K562 (cell line): Measurements from ENCODE around the gene ZNF816. TPM values are rescaled to one million over a fixed set of nuclear protein-coding genes. Genes with fewer than 3 reads are reported as not detected.

Source experiments
- ADNP ChIP-seq: fragments of 200-800 bp; sonication (Bioruptor generic); IDR thresholded peaks from 2 replicates; pipeline ENCODE4 v1.6.1; 2016; ENCODE audit warnings: missing genetic modification characterization, missing compliant biosample characterization
- CBFA2T3 ChIP-seq: fragments of 450-650 bp; IDR thresholded peaks from 2 replicates; pipeline ENCODE4 v1.6.1; 2017
- ERF ChIP-seq: fragments of 450-650 bp; formaldehyde crosslinking; IDR thresholded peaks from 2 replicates; pipeline ENCODE4 v1.4.0; 2020; ENCODE audit warnings: mild to moderate bottlenecking, mixed read lengths
- ESRRA ChIP-seq: fragments of 450-650 bp; IDR thresholded peaks from 2 replicates; pipeline ENCODE4 v1.6.1; 2014; ENCODE audit warnings: low read depth, mild to moderate bottlenecking, moderate library complexity, borderline replicate concordance
- HNRNPK ChIP-seq: fragments of 200-400 bp; formaldehyde crosslinking; IDR thresholded peaks from one replicate; pipeline ENCODE4 v1.6.1; 2018; ENCODE audit warnings: mild to moderate bottlenecking, low read depth, low read length; ENCODE audit not compliant: poor library complexity, severe bottlenecking
- OTX1 ChIP-seq: fragments of 450-650 bp; formaldehyde crosslinking; IDR thresholded peaks from 2 replicates; pipeline ENCODE4 v1.4.0; 2022; ENCODE audit warnings: mild to moderate bottlenecking
- RBM25 ChIP-seq: fragments of 200-400 bp; formaldehyde crosslinking; IDR thresholded peaks from 2 replicates; pipeline ENCODE4 v1.6.1; 2018; ENCODE audit warnings: low read length, low read depth, moderate library complexity; ENCODE audit not compliant: severe bottlenecking
- SETDB1 ChIP-seq: IDR thresholded peaks from one replicate; pipeline ENCODE4 v1.6.1; 2012; ENCODE audit warnings: low read length, control low read depth, inconsistent platforms
- SPI1 ChIP-seq: IDR thresholded peaks from 2 replicates; pipeline ENCODE4 v1.6.1; 2011; ENCODE audit warnings: low read depth, low read length, control low read depth, borderline replicate concordance
- polyA plus RNA-seq, 8 experiments: library from polyadenylated mRNA; depleted of rRNA in 4 of 8; stranded (reverse) in 5 of 8; unstranded in 3 of 8; fragments of >200 nt; fragmentation: Nextera tagmentation in 2 of 8; fragmentation: Illumina TruSeq in 1 of 8; extraction: Ambion mirVana in 2 of 8; extraction: Trizol in 1 of 8; gene quantifications; 2 replicates each; pipeline versions ENCODE4 v1.2.1 to v1.2.3, GENCODE V29; 2011 to 2014; ENCODE audit warnings: inconsistent platforms in 1 of 8, missing spikeins in 1 of 8
- total RNA-seq, 7 experiments: library from RNA; depleted of rRNA in 6 of 7; stranded (reverse); fragments of >200 nt in 6 of 7; fragmentation: Illumina TruSeq in 2 of 7; extraction: Trizol in 2 of 7; gene quantifications; 2 replicates each; pipeline versions ENCODE4 v1.2.1 to v1.2.3, GENCODE V29; 2011 to 2021; ENCODE audit warnings: low replicate concordance in 1 of 7
- TF ChIP-seq, protein P1 (sequence below): fragments of 450-650 bp; formaldehyde crosslinking; IDR thresholded peaks from 2 replicates; pipeline ENCODE4 v1.4.0; 2020; ENCODE audit warnings: mild to moderate bottlenecking, moderate library complexity
- TF ChIP-seq, protein P2 (sequence below), 2 experiments: fragments of 450-650 bp; conservative IDR thresholded peaks; 2 replicates each; pipeline ENCODE4 v1.6.1; 2017; ENCODE audit warnings: mild to moderate bottlenecking in 2 of 2, moderate library complexity in 2 of 2
- TF ChIP-seq, protein P3 (sequence below): fragments of 250-450 bp; sonication (Bioruptor Pico); IDR thresholded peaks from 2 replicates; pipeline ENCODE4 v1.4.0; 2020; ENCODE audit warnings: mild to moderate bottlenecking, moderate library complexity
- TF ChIP-seq, protein P4 (sequence below): fragments of 250-450 bp; sonication (Bioruptor Pico); IDR thresholded peaks from 2 replicates; pipeline ENCODE4 v1.8.0; 2021; ENCODE audit warnings: mild to moderate bottlenecking, moderate library complexity
- TF ChIP-seq, protein P5 (sequence below): fragments of 250-450 bp; sonication (Bioruptor Pico); IDR thresholded peaks from 2 replicates; pipeline ENCODE4 v1.5.0; 2021
- TF ChIP-seq, protein P6 (sequence below): fragments of 450-650 bp; formaldehyde crosslinking; IDR thresholded peaks from 2 replicates; pipeline ENCODE4 v1.4.0; 2020; ENCODE audit warnings: mild to moderate bottlenecking, mixed read lengths

Gene ZNF816
- total and polyA plus RNA-seq, 9 of the 15 experiments (the other 6 are each of a cell fraction or from before 2014, with no cell fraction given): 8.6 to 23.4 (median 13.0) TPM

DNA sequence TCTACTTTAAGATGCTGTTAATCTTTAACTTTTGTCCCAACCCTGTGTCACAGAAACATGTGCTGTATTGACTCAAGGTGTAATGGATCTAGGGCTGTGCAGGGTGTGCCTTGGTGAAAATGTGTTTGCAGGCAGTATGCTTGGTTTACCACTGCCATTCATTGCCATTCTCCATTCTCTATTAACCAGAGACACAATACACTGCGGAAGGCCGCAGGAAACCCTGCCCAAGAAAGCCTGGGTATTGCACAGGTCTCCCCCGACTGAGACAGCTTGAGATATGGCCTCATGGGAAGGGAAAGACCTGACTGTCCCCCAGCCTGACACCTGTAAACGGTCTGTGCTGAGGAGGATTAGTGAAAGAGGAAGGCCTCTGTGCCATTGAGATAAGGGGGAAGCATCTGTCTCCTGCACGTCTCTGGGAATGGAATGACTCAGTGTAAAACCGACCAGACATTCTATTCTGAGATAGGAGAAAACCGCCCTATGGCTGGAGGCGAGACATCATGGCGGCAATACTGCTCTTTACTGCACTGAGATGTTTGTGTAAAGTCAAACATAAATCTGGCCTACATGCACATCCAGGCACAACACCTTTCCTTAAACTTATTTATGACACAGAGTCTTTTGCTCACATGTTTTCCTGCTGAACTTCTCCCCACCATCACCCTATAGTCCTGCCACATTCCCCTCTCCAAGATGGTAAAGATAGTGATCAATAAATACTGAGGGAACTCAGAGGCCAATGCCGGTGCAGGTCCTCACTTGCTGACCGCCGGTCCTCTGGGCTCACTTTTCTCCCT, 26.3 kb downstream of the ZNF816 start (continued):
- TF ChIP-seq, protein P1, sequence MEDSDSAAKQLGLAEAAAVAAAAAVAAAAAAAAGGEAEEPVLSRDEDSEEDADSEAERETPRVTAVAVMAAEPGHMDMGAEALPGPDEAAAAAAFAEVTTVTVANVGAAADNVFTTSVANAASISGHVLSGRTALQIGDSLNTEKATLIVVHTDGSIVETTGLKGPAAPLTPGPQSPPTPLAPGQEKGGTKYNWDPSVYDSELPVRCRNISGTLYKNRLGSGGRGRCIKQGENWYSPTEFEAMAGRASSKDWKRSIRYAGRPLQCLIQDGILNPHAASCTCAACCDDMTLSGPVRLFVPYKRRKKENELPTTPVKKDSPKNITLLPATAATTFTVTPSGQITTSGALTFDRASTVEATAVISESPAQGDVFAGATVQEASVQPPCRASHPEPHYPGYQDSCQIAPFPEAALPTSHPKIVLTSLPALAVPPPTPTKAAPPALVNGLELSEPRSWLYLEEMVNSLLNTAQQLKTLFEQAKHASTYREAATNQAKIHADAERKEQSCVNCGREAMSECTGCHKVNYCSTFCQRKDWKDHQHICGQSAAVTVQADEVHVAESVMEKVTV (CRISPR knock-in tag): no peak
- TF ChIP-seq, protein P2, sequence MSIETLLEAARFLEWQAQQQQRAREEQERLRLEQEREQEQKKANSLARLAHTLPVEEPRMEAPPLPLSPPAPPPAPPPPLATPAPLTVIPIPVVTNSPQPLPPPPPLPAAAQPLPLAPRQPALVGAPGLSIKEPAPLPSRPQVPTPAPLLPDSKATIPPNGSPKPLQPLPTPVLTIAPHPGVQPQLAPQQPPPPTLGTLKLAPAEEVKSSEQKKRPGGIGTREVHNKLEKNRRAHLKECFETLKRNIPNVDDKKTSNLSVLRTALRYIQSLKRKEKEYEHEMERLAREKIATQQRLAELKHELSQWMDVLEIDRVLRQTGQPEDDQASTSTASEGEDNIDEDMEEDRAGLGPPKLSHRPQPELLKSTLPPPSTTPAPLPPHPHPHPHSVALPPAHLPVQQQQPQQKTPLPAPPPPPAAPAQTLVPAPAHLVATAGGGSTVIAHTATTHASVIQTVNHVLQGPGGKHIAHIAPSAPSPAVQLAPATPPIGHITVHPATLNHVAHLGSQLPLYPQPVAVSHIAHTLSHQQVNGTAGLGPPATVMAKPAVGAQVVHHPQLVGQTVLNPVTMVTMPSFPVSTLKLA (conservative IDR thresholded peaks at IDR 0.05): peak; percentile 74 to 86
- TF ChIP-seq SPI1 (peak; percentile 97), OTX1 (peak; percentile 85), ADNP (tag) (no peak), SETDB1 (no peak), CBFA2T3 (peak; percentile 100), RBM25 (no peak), ESRRA (0 out of 2 replicates have a peak, but pooled peaks have one; percentile 24), HNRNPK (no peak), ERF (CRISPR knock-in tag) (peak; percentile 9; the same call in 1 of the 2 replicates)
- TF ChIP-seq, protein P3, sequence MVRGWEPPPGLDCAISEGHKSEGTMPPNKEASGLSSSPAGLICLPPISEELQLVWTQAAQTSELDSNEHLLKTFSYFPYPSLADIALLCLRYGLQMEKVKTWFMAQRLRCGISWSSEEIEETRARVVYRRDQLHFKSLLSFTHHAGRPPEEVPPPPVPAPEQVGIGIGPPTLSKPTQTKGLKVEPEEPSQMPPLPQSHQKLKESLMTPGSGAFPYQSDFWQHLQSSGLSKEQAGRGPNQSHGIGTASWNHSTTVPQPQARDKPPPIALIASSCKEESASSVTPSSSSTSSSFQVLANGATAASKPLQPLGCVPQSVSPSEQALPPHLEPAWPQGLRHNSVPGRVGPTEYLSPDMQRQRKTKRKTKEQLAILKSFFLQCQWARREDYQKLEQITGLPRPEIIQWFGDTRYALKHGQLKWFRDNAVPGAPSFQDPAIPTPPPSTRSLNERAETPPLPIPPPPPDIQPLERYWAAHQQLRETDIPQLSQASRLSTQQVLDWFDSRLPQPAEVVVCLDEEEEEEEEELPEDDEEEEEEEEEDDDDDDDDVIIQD (CRISPR knock-in tag): no peak
- TF ChIP-seq, protein P4, sequence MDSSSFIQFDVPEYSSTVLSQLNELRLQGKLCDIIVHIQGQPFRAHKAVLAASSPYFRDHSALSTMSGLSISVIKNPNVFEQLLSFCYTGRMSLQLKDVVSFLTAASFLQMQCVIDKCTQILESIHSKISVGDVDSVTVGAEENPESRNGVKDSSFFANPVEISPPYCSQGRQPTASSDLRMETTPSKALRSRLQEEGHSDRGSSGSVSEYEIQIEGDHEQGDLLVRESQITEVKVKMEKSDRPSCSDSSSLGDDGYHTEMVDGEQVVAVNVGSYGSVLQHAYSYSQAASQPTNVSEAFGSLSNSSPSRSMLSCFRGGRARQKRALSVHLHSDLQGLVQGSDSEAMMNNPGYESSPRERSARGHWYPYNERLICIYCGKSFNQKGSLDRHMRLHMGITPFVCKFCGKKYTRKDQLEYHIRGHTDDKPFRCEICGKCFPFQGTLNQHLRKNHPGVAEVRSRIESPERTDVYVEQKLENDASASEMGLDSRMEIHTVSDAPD (CRISPR knock-in tag): peak; percentile 41; the same call in 1 of the 2 replicates
- TF ChIP-seq, protein P5, sequence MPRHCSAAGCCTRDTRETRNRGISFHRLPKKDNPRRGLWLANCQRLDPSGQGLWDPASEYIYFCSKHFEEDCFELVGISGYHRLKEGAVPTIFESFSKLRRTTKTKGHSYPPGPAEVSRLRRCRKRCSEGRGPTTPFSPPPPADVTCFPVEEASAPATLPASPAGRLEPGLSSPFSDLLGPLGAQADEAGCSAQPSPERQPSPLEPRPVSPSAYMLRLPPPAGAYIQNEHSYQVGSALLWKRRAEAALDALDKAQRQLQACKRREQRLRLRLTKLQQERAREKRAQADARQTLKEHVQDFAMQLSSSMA: no peak
- TF ChIP-seq, protein P6, sequence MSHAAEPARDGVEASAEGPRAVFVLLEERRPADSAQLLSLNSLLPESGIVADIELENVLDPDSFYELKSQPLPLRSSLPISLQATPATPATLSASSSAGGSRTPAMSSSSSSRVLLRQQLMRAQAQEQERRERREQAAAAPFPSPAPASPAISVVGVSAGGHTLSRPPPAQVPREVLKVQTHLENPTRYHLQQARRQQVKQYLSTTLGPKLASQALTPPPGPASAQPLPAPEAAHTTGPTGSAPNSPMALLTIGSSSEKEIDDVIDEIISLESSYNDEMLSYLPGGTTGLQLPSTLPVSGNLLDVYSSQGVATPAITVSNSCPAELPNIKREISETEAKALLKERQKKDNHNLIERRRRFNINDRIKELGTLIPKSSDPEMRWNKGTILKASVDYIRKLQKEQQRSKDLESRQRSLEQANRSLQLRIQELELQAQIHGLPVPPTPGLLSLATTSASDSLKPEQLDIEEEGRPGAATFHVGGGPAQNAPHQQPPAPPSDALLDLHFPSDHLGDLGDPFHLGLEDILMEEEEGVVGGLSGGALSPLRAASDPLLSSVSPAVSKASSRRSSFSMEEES (CRISPR knock-in tag): no peak
